GM21528 (cell line): ENCODE data around the gene MRPS22.
"Not testable (repeated sequence)": the region's sequence is repeated elsewhere in the genome, so short reads cannot be mapped to it uniquely, and the experiment has no call there.

ENCODE experiments used
- ATAC-seq: cut with Tn5 transposase; IDR thresholded peaks from one replicate; pipeline ENCODE4 v1.9.1; 2021; ENCODE audit warnings: mild to moderate bottlenecking, moderate library complexity; ENCODE audit not compliant: unreplicated experiment, low FRiP score

Gene MRPS22

DNA sequence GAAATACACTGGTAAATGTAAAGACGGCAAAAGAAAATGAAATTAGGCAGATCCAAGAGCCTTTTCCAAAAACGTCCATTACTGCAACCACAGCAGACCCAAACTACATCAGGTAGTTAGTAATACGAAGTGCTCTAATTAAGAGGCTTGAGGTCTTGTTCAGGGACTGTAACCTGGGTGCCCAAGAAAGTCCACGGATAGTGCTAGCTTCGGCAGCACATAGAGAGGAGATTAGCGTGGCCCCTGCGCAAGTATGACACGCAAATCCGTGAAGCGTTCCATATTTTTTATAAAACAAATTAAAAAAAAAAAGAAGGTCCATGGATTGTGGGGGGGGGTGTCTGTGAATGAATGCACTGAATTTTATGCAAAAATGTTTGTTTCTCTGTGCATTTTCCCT, 44.3 kb downstream of the MRPS22 start:
- ATAC-seq, result no peak

DNA sequence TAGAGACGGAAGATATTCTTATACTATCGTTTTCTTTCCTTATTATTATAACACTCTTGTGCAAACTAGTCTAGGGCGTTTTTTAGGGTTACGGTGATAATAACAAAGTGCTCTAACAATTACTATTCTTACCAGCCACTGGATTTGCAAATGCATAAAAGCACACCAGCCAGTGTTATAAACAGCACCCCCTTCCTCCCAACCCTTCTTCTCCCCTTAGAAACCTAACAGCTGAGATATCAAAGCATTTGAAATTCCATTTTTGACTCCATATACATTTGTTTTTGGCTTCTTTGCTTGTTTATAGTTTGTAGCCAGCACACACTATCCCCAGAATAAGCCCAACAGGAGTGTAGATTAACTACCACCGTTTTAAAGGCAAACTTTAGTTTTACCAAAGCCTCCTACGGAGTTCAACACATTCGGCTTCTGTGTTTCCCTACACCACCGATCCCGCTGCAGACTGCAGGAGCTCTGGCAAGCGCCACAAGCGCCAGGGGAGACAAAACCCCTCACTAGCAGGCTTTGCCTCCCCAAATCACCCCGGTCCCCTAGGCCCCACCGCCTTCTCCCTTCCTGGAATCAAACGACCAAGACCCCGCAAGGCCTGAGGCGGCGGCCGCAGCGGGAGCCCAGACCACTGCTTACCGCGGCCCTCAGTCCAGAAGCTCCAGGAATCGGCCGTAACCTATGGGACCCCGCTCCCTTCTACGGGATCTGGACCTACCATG, 45.2 kb downstream of the MRPS22 start:
- ATAC-seq, result peak; percentile 40

DNA sequence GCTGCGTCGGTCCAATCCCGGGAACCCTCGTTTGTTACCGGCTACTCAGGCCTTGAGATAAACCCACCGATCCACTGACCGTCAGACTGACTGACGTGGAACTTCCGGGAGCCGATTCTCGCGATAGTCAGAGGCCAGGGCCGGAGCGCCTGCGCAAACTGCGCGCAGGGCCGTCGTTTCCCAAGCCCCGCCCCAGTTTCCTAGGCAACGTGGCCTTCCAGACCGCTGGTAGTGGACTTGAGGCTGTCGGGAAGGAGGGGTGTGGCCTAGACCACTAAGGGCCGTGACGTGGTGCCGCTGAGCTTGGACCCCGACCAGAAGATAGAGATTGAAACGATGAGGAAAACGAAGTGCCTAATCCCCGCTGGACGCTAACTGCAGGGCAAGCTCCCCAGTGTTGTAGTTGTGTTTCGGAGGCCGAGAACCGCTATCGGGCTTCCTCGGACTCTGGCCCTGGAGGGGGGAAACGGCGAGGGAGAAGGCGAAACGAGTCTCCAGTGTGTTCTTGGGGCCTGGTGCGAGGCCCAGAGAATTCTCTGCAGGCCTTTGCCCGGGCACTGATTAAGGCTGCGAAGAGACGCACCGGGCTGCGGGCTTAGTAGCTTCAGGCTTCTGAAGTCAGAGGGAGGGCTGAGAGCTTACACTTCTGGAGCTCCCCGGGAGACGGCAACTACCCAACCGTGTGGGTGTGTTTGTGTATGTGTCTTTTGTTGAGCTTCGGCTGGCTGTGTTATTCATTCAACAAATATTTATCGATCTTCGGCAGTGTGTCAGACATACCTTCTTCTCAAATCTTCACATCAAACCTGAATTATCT, 45.9 kb downstream of the MRPS22 start, which contains the start of gene COPB2:
Gene COPB2, minus strand, starts transcription at position 96 of the 817 bp plus-strand sequence. CDS start 97 bp downstream, outside the sequence.
- ATAC-seq, result peak; percentile 99

DNA sequence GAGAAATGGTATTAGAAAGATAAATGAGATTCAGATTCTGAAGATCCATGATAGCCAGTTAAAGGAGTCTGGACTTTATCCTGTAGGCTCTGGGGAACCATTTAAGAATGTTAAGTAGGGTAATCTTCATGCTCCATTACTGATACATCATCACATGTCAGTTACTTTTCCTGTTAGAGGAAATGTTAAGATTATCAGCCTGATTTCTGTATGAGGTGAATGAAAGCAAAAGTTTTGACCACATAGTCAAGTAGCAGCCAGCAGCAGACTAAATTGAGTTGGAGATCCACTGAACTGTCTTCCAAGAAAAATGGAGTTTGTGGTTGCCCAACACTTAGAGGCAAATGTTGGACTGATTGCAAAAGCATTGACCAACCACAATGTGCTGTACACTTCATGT, 50.3 kb downstream of the MRPS22 start:
- ATAC-seq, result no peak

DNA sequence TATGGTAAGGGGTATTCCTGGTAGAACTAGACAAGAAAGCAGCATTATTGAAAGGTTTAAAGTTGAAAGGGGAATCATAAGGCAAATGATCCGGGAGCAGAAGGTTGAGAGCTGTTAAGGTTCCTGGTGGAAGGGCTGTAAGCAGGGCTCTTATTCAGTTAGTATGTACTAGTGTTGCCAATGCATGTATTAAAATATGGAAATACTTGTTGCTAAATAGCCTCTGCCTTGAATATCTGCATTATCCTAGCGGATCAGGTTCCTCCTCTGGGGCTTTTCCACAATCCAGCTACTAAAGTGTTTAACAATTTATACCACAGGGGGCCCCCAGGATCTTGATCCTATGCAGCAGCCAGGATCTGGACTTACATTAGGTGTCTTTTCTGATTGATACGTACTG, 52.9 kb downstream of the MRPS22 start:
- ATAC-seq, result no peak

DNA sequence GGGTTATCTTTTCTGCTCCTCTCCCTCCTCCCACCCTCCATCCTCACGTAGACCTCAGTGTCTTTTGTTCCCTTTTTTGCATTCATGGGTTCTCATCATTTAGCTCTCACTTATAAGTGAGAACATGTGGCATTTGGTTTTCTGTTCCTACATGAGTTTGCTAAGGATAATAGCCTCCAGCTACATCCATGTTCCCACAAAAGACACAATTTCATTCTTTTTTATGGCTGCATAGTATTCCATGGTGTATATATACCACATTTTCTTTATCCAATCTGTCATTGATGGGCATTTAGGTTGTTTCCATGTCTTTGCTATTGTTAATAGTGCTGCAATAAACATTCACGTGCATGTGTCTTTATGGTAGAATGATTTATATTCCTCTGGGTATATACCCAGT, 57.3 kb downstream of the MRPS22 start:
- ATAC-seq, result not testable (repeated sequence)
